CD8-positive, alpha-beta memory T cell (primary cell): ENCODE measurements around the gene NDFIP1. TPM values are rescaled to one million over a fixed set of nuclear protein-coding genes. Genes with fewer than 3 reads are reported as not detected.
A peak's percentile ranks its signal among the peaks of the same experiment; 100 is the strongest.
"Not testable (repeated sequence)": the region's sequence is repeated elsewhere in the genome, so short reads cannot be mapped to it uniquely, and the experiment has no call there.

Source experiments
- CTCF ChIA-PET: fragments of 350-600 bp; sonication (Branson Sonifier 250); formaldehyde crosslinking; loops from one replicate; lab custom pipeline; 2021; ENCODE audit warnings: antibody characterized with exemption; lab: Charles Lee
- POLR2A ChIA-PET: fragments of 350-600 bp; sonication (Branson Sonifier 250); formaldehyde crosslinking; loops from one replicate; lab custom pipeline; 2021; ENCODE audit warnings: antibody characterized with exemption; lab: Charles Lee
- DNase-seq, 5 donors: peaks; one replicate each; pipeline versions ENCODE4 v3.0.0 to v3.0.0-alpha.2; 2020 to 2022; ENCODE audit warnings: mixed read lengths in 1 of 5
- H3K27ac ChIP-seq: one replicate; pipeline ENCODE4 v1.7.0; 2013; ENCODE audit warnings: low read depth, mild to moderate bottlenecking, low read length, moderate library complexity
- H3K27me3 ChIP-seq: 2 replicates; pipeline ENCODE4 v1.7.0; 2013; ENCODE audit warnings: low read length, mild to moderate bottlenecking; ENCODE audit not compliant: insufficient read depth, poor library complexity, severe bottlenecking
- H3K36me3 ChIP-seq: 2 replicates; pipeline ENCODE4 v1.7.0; 2013; ENCODE audit warnings: mild to moderate bottlenecking, low read length, moderate library complexity; ENCODE audit not compliant: insufficient read depth
- H3K4me1 ChIP-seq: 2 replicates; pipeline ENCODE4 v1.7.0; 2013; ENCODE audit warnings: mild to moderate bottlenecking, low read length, moderate library complexity; ENCODE audit not compliant: insufficient read depth
- H3K4me3 ChIP-seq: 2 replicates; pipeline ENCODE4 v1.7.0; 2013; ENCODE audit warnings: mild to moderate bottlenecking, low read length
- H3K9me3 ChIP-seq: 2 replicates; pipeline ENCODE4 v1.7.0; 2013; ENCODE audit warnings: mild to moderate bottlenecking, low read length
- H3K27ac Mint-ChIP-seq, 8 donors: one replicate each; pipeline ENCODE4 v1.8.0; 2020 to 2021; ENCODE audit warnings: mixed read lengths in 8 of 8, mild to moderate bottlenecking in 6 of 8, inconsistent platforms in 3 of 8, moderate library complexity in 3 of 8
- H3K27me3 Mint-ChIP-seq, 2 donors: one replicate each; pipeline ENCODE4 v1.8.0; 2020 to 2021; ENCODE audit warnings: mixed read lengths in 2 of 2, mild to moderate bottlenecking in 1 of 2, moderate library complexity in 1 of 2
- H3K36me3 Mint-ChIP-seq, 3 donors: one replicate each; pipeline ENCODE4 v1.8.0; 2020 to 2021; ENCODE audit warnings: mixed read lengths in 3 of 3, inconsistent platforms in 1 of 3, mild to moderate bottlenecking in 1 of 3
- H3K4me1 Mint-ChIP-seq, 3 donors: one replicate each; pipeline ENCODE4 v1.8.0; 2020 to 2021; ENCODE audit warnings: mixed read lengths in 3 of 3, inconsistent platforms in 1 of 3, mild to moderate bottlenecking in 1 of 3
- H3K4me3 Mint-ChIP-seq, 7 donors: one replicate each; pipeline ENCODE4 v1.8.0; 2020 to 2021; ENCODE audit warnings: mixed read lengths in 7 of 7, mild to moderate bottlenecking in 6 of 7, moderate library complexity in 4 of 7, inconsistent platforms in 2 of 7
- H3K9me3 Mint-ChIP-seq, 5 donors: one replicate each; pipeline ENCODE4 v1.8.0; 2020 to 2022; ENCODE audit warnings: mixed read lengths in 5 of 5, mild to moderate bottlenecking in 3 of 5, moderate library complexity in 2 of 5, inconsistent platforms in 1 of 5
- polyA plus RNA-seq: library from polyadenylated mRNA; unstranded; fragments of 300-500 nt; fragmentation: Illumina TruSeq; gene quantifications from one replicate; pipeline ENCODE4 v1.2.3, GENCODE V29; 2021
- total RNA-seq, 2 experiments: library from RNA; stranded (reverse); gene quantifications; one replicate each; pipeline ENCODE4 v1.2.3, GENCODE V29; 2021

NDFIP1 gene
- total and polyA plus RNA-seq, 3 experiments from 2014 or later, result 58.3 to 84.4 (median 81.3) TPM

DNA sequence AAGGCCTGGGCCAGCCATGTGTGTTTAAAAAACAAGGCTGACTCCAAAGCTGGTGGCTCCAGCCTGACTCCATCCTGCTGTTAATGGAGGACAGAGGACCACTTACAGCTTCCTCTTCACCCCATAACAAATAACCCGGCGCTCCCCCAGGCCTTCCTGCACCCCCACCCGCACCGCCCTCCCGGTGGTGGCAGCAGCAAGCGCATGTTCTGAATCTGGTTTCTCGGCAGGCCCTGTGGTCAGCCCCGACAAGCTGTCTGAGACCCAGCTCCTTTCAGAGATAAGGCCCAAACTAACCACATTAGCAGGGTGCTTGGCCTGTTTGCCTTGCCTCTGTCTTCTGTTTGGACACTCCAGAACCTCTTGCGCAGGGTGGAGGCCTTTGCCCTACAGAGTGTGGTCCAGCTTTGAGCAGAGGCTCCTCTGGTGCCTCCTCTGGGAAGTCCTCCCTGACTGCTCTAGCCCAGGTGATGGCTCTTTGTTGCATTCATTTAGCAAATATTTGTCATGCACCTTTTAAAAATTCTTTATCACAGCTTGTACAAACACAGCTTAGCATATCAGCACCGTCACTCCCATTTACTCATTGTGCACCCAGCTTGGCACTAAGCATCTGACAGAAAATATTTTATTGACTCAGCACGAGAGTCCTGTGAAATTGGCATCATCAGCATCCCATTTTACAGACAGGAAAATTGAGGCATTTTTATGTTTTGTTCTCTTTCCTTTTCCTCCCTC is 78.4 kb downstream of the NDFIP1 start:
- Mint-ChIP-seq H3K4me3 (no peak overlapping the region), H3K27me3 (peaks cover 4 to 6% of the 10 kb centered on the region in 2 donors), H3K36me3 (no peaks in the 10 kb centered on the region), H3K27ac (no peak overlapping the region), H3K9me3 (no peaks in the 10 kb centered on the region), H3K4me1 (peaks cover 7 to 8% (median 8%) of the 10 kb centered on the region in 3 donors)
- no peak overlapping the region for H3K4me3 ChIP-seq
- no peaks in the 10 kb centered on the region for H3K4me1 ChIP-seq
- DNase-seq, result peak in 1 of 5 donors; percentile 35
- H3K9me3 ChIP-seq, result no peaks in the 10 kb centered on the region
- CTCF ChIA-PET, result interaction anchor here (0.6 kb wide), 1 partner anchor 22 kb away, joined by 3 read pairs; no protein-coding TSS in a partner anchor
- H3K27ac ChIP-seq, result no peak overlapping the region
- H3K36me3 ChIP-seq, result no peaks in the 10 kb centered on the region
- POLR2A ChIA-PET, result interaction anchor here (0.6 to 1.2 kb wide), 2 partner anchors 37 to 170 kb away, joined by 3 read pairs; no protein-coding TSS in a partner anchor
- no peaks in the 10 kb centered on the region for H3K27me3 ChIP-seq

DNA sequence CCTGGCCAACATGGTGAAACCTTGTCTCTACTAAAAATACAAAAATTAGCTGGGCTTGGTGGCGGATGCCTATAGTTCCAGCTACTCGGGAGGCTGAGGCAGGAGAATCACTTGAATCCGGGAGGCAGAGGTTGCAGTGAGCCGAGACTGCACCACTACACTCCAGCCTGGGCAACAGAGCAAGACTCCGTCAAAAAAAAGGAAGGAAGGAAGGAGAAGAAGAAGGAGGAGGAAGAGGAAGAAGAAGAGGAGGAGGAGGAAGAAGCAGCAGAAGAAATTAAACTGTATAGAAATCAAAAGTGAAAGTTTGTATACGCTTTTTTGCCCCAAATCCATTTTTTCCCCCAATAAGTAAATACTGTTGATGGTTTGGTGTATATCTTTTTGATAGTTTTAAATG is 80.1 kb downstream of the NDFIP1 start:
- peak overlapping the region in 1 of 8 donors; percentile 50 for H3K27ac Mint-ChIP-seq
- H3K36me3 Mint-ChIP-seq, H3K4me3 Mint-ChIP-seq, DNase-seq, H3K4me1 ChIP-seq, H3K27me3 Mint-ChIP-seq, H3K9me3 ChIP-seq, H3K4me1 Mint-ChIP-seq, CTCF ChIA-PET, H3K27ac ChIP-seq, H3K27me3 ChIP-seq, POLR2A ChIA-PET, H3K9me3 Mint-ChIP-seq, H3K36me3 ChIP-seq, H3K4me3 ChIP-seq: not testable (repeated sequence)

DNA sequence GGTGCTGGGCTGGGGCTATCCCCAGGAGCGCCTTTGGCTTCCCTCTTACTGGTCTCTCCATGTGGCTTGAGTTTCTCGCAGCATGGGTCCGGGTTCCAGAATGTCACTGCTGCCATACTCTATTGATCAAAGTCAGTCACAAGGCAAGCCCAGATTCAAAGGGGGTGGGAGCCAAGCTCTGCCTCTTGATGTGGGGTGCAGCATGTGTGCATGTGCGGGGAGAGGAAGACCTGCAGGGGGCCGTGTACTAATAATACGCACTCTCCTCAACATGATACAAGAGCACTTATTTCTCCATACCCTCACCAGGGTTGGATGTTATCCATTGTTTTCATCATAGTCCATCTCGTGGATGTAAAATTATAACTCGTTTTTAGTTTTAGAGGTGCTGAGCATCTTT is 81.2 kb downstream of the NDFIP1 start:
- no peak overlapping the region for H3K27ac ChIP-seq
- Mint-ChIP-seq H3K9me3 (no peaks in the 10 kb centered on the region), H3K4me3 (no peak overlapping the region), H3K36me3 (no peaks in the 10 kb centered on the region), H3K4me1 (peaks cover 7 to 8% (median 8%) of the 10 kb centered on the region in 3 donors), H3K27ac (no peak overlapping the region), H3K27me3 (peaks cover 4 to 6% of the 10 kb centered on the region in 2 donors)
- H3K27me3 ChIP-seq, result no peaks in the 10 kb centered on the region
- H3K9me3 ChIP-seq, result no peaks in the 10 kb centered on the region
- no peaks in the 10 kb centered on the region for H3K4me1 ChIP-seq
- no peak overlapping the region for H3K4me3 ChIP-seq
- H3K36me3 ChIP-seq, result no peaks in the 10 kb centered on the region
- ChIA-PET POLR2A (no interaction called here), CTCF (no interaction called here)
- DNase-seq, result no peak

DNA sequence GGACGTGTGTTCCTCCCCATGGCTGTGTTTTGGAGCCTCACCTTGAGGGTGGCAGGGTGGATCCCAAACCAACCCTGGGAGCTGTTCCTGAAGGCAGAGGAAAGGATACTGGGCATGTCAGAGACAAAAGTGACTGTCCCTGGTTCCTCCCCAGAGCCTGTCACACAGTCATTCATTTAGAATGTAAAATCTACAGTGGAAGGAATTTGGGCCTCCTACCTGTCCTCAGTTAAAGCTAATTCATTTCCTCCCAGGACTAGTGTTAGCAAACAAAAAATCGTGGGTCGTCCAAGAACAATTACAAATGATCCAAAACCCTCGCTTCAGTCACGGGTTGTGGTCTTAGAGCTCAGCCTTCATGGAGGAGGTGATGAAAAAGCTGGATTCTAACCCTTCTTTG is 83.2 kb downstream of the NDFIP1 start:
- H3K36me3 Mint-ChIP-seq, result no peaks in the 10 kb centered on the region
- ChIA-PET POLR2A (no interaction called here), CTCF (no interaction called here)
- H3K9me3 Mint-ChIP-seq, result no peaks in the 10 kb centered on the region
- H3K4me3 Mint-ChIP-seq, result no peak overlapping the region
- no peak overlapping the region for H3K4me3 ChIP-seq
- H3K9me3 ChIP-seq, result no peaks in the 10 kb centered on the region
- peaks cover 4 to 7% (median 6%) of the 10 kb centered on the region in 3 donors for H3K4me1 Mint-ChIP-seq
- H3K36me3 ChIP-seq, result no peaks in the 10 kb centered on the region
- no peak for DNase-seq
- no peak overlapping the region for H3K27ac ChIP-seq
- H3K4me1 ChIP-seq, result no peaks in the 10 kb centered on the region
- H3K27me3 Mint-ChIP-seq, result peaks cover 0 to 4% of the 10 kb centered on the region in 2 donors
- H3K27me3 ChIP-seq, result no peaks in the 10 kb centered on the region
- H3K27ac Mint-ChIP-seq, result no peak overlapping the region

DNA sequence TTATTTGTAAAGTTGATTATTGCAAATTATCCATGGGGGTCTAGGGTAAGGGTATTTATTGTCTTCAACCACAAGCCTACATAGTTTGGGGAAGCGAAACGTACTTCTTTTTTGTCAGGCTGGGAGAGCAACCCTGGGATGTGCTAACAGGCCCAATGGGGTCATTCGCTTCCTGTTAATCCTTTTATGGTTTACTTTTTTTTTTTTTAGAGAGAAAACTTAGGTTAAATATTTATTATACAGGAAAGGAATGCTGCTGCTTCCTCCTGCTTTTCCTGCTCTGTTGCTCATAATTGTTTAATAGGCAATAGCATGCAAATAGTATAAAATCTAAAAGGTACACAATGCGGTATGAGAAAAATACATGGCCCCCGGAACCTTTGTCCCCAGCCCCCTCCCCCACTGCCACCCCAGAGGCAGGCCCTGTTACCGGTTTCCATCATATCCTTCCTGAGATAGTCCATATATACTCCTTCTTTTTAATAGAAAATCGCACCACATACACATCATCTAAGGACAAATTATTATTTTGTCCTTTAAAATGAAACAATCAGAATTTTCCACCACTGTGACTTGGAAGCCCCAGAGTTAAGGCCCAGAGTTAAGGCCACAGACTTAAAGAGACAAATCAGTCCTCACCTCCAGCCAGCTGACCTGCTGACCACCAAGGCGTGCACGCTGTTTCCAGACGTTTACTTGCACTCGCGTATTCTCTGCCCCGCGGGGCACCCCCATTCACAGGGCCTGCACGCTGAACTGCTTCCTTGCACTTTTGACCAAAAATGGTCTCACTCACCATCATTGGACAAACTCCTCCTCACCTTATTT is 83.9 kb downstream of the NDFIP1 start:
- no peaks in the 10 kb centered on the region for H3K36me3 ChIP-seq
- Mint-ChIP-seq H3K9me3 (no peaks in the 10 kb centered on the region), H3K27ac (no peak overlapping the region), H3K27me3 (peaks cover 0 to 4% of the 10 kb centered on the region in 2 donors), H3K4me1 (peaks cover 3 to 4% (median 3%) of the 10 kb centered on the region in 3 donors), H3K4me3 (no peak overlapping the region), H3K36me3 (peaks cover 0 to 5% (median 0%) of the 10 kb centered on the region in 3 donors)
- no peaks in the 10 kb centered on the region for H3K9me3 ChIP-seq
- POLR2A ChIA-PET, result no interaction called here
- DNase-seq, result no peak
- H3K4me3 ChIP-seq, result no peak overlapping the region
- no peaks in the 10 kb centered on the region for H3K4me1 ChIP-seq
- CTCF ChIA-PET, result no interaction called here
- H3K27ac ChIP-seq, result no peak overlapping the region
- no peaks in the 10 kb centered on the region for H3K27me3 ChIP-seq

DNA sequence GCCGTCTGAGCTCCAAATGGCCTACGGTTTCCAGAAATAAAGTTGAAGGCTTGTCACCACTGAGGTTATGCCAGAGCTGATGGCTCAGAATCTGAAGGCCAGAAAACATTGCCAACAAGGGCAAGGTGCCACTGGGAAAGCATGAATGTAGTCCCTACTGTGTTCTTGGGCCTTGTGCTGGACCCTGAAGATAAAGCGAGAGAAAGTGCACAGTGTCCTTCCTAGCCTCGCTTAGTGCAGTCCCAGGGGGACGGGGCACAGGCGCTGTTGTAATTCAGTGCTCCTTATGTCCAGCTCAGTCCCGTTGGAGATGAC is 84.5 kb downstream of the NDFIP1 start:
- Histone ChIP-seq H3K27ac (no peak overlapping the region), H3K4me3 (no peak overlapping the region), H3K27me3 (no peaks in the 10 kb centered on the region), H3K4me1 (no peaks in the 10 kb centered on the region), H3K9me3 (no peaks in the 10 kb centered on the region), H3K36me3 (no peaks in the 10 kb centered on the region)
- no peak overlapping the region for H3K27ac Mint-ChIP-seq
- no peak overlapping the region for H3K4me3 Mint-ChIP-seq
- H3K27me3 Mint-ChIP-seq, result peaks cover 0 to 4% of the 10 kb centered on the region in 2 donors
- H3K4me1 Mint-ChIP-seq, result no peaks in the 10 kb centered on the region
- no peak for DNase-seq
- no peaks in the 10 kb centered on the region for H3K9me3 Mint-ChIP-seq
- ChIA-PET CTCF (no interaction called here), POLR2A (no interaction called here)
- peaks cover 0 to 5% (median 0%) of the 10 kb centered on the region in 3 donors for H3K36me3 Mint-ChIP-seq

DNA sequence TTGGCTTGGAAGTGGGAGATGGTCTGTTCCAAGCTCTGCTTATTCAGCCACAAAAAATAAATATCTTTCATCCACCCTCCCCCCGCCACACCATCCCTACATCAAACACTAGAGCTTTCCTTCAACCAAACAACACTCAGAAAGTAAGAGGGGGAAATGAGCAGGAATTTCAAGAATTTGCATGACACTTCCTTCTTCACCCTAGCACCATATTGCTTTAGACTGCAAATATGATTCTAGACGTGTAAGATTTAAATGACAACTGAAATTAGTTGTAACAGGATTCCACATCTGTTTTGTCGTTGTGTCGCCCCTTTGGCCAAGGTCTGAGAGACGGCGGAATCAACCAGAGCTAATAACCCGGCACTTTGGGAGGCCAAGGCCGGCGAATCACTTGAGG is 88.5 kb downstream of the NDFIP1 start:
- DNase-seq, result no peak
- ChIA-PET POLR2A (interaction anchor here (0.6 kb wide), 1 partner anchor 615 kb away, joined by 5 read pairs; no protein-coding TSS in a partner anchor), CTCF (no interaction called here)
- Mint-ChIP-seq H3K27ac (peak overlapping the region in 1 of 8 donors; percentile 44), H3K36me3 (peaks cover 0 to 5% (median 0%) of the 10 kb centered on the region in 3 donors), H3K27me3 (peaks cover 0 to 2% of the 10 kb centered on the region in 2 donors), H3K9me3 (no peaks in the 10 kb centered on the region), H3K4me1 (no peaks in the 10 kb centered on the region), H3K4me3 (no peak overlapping the region)
- H3K4me3 ChIP-seq, result no peak overlapping the region
- H3K4me1 ChIP-seq, result no peaks in the 10 kb centered on the region
- no peaks in the 10 kb centered on the region for H3K27me3 ChIP-seq
- H3K36me3 ChIP-seq, result no peaks in the 10 kb centered on the region
- no peaks in the 10 kb centered on the region for H3K9me3 ChIP-seq
- H3K27ac ChIP-seq, result no peak overlapping the region

DNA sequence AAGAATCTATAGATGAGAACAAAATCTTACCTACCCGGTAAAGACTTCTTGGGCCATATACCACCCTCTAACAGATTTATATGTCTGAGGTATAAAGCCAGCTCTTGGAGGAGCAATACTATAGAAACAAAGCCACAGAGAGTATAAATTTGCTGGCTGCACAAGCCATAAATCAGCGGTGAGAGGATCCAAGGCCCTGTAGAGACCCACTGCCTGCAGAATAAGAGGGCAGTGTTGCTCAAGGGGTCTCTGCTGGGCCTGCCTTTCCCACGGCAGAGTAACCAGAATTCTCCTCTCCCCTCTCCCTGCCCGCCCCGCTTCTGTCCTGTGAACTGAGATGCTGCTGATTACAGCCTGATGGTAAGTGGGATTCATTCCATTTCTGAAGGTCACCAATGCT is 89.2 kb downstream of the NDFIP1 start:
- H3K4me1 Mint-ChIP-seq, result no peaks in the 10 kb centered on the region
- no peak overlapping the region for H3K27ac Mint-ChIP-seq
- DNase-seq, result no peak
- no peaks in the 10 kb centered on the region for H3K9me3 ChIP-seq
- no peak overlapping the region for H3K4me3 Mint-ChIP-seq
- peaks cover 0 to 2% of the 10 kb centered on the region in 2 donors for H3K27me3 Mint-ChIP-seq
- H3K9me3 Mint-ChIP-seq, result no peaks in the 10 kb centered on the region
- CTCF ChIA-PET, result no interaction called here
- no peaks in the 10 kb centered on the region for H3K4me1 ChIP-seq
- no peaks in the 10 kb centered on the region for H3K36me3 ChIP-seq
- H3K4me3 ChIP-seq, result no peak overlapping the region
- H3K27ac ChIP-seq, result no peak overlapping the region
- H3K36me3 Mint-ChIP-seq, result peaks cover 0 to 5% (median 0%) of the 10 kb centered on the region in 3 donors
- H3K27me3 ChIP-seq, result no peaks in the 10 kb centered on the region
- POLR2A ChIA-PET, result no interaction called here
